Measurements from ENCODE around the gene ZBTB11. TPM values are rescaled to one million over a fixed set of nuclear protein-coding genes. Genes with fewer than 3 reads are reported as not detected.

The ZBTB11 gene
- total and polyA plus RNA-seq, 10 donors: 7.5 to 43.7 (median 25.1) TPM

- H3K4me1 ChIP-seq: peaks cover 20 to 60% (median 48%) of the 10 kb centered on the region in 6 donors
- no peak for DNase-seq
- H3K27ac ChIP-seq: no peak overlapping the region
- H3K27me3 ChIP-seq (replicated peaks in 1 of 7): no peaks in the 10 kb centered on the region
- TF ChIP-seq CTCF (IDR thresholded peaks at IDR 0.05 in 8 of 11, conservative IDR thresholded peaks at IDR 0.05 in 3 of 11) (no peak), POLR2A (IDR thresholded peaks at IDR 0.05) (no peak), POLR2AphosphoS5 (IDR thresholded peaks at IDR 0.05) (no peak)
- WGBS, 5 donors: 90 to 95% (median 93%) methylated on average over 13 of the region's 13 CpGs
- H3K36me3 ChIP-seq: peaks cover 3 to 35% (median 25%) of the 10 kb centered on the region in 6 donors
- H3K4me3 ChIP-seq: no peak overlapping the region
- no peaks in the 10 kb centered on the region for H3K9me3 ChIP-seq
- intact Hi-C loops (cut with DNase I; ENCODE audit: low total_unique reads): loop anchor here (10.0 kb wide), 1 partner anchor 99 kb away; the partner anchor contains the start of gene PCNP
Measured at GRCh38 chr3:101673953-101674352, 3.0 kb downstream of the ZBTB11 start.

- Histone ChIP-seq H3K4me3 (no peak overlapping the region), H3K9me3 (no peaks in the 10 kb centered on the region), H3K36me3 (peaks cover 3 to 60% (median 40%) of the 10 kb centered on the region in 6 donors), H3K27ac (no peak overlapping the region), H3K4me1 (peaks cover 13 to 43% (median 35%) of the 10 kb centered on the region in 6 donors), H3K27me3 (replicated peaks in 1 of 7) (no peaks in the 10 kb centered on the region)
- no peak for TF ChIP-seq POLR2A (IDR thresholded peaks at IDR 0.05)
- no peak for TF ChIP-seq POLR2AphosphoS5 (IDR thresholded peaks at IDR 0.05)
- TF ChIP-seq CTCF (IDR thresholded peaks at IDR 0.05 in 8 of 11, conservative IDR thresholded peaks at IDR 0.05 in 3 of 11): no peak
- intact Hi-C loops (cut with DNase I; ENCODE audit: low total_unique reads): loop anchor here (10.0 kb wide), 1 partner anchor 96 kb away; the partner anchor contains the start of gene PCNP
- 91 to 94% (median 92%) methylated on average over 5 of the region's 5 CpGs for WGBS, 5 donors
- DNase-seq: no peak
Measured at GRCh38 chr3:101671014-101671413, 5.9 kb downstream of the ZBTB11 start.

GRCh38 chr3:101667844-101668243 lies 9.1 kb downstream of the ZBTB11 start:
- no peak overlapping the region for H3K27ac ChIP-seq
- WGBS, 5 donors: 87 to 97% (median 94%) methylated on average over 1 of the region's 1 CpG

GRCh38 chr3:101667331-101667730 lies 9.6 kb downstream of the ZBTB11 start:
- no peak for DNase-seq
- Histone ChIP-seq H3K27me3 (replicated peaks in 1 of 7) (no peaks in the 10 kb centered on the region), H3K9me3 (no peaks in the 10 kb centered on the region), H3K27ac (no peak overlapping the region), H3K36me3 (peaks cover 6 to 97% (median 68%) of the 10 kb centered on the region in 6 donors), H3K4me3 (no peak overlapping the region), H3K4me1 (peaks cover 0 to 6% (median 1%) of the 10 kb centered on the region in 6 donors)
- no peak for TF ChIP-seq POLR2A (IDR thresholded peaks at IDR 0.05)
- no peak for TF ChIP-seq POLR2AphosphoS5 (IDR thresholded peaks at IDR 0.05)
- no peak for TF ChIP-seq CTCF (IDR thresholded peaks at IDR 0.05 in 8 of 11, conservative IDR thresholded peaks at IDR 0.05 in 3 of 11)
- intact Hi-C loops (cut with DNase I; ENCODE audit: low total_unique reads): no loop called here
- WGBS, 5 donors: 87 to 92% (median 90%) methylated on average over 6 of the region's 6 CpGs

More at GRCh38 chr3:101667844-101668243, 9.1 kb downstream of the ZBTB11 start:
- Histone ChIP-seq H3K36me3 (peaks cover 6 to 92% (median 64%) of the 10 kb centered on the region in 6 donors), H3K4me1 (peaks cover 0 to 11% (median 6%) of the 10 kb centered on the region in 6 donors), H3K4me3 (no peak overlapping the region), H3K9me3 (no peaks in the 10 kb centered on the region), H3K27me3 (replicated peaks in 1 of 7) (no peaks in the 10 kb centered on the region)
- DNase-seq: no peak
- TF ChIP-seq CTCF (IDR thresholded peaks at IDR 0.05 in 8 of 11, conservative IDR thresholded peaks at IDR 0.05 in 3 of 11): no peak
- no peak for TF ChIP-seq POLR2AphosphoS5 (IDR thresholded peaks at IDR 0.05)
- no peak for TF ChIP-seq POLR2A (IDR thresholded peaks at IDR 0.05)
- intact Hi-C loops (cut with DNase I; ENCODE audit: low total_unique reads): no loop called here
